Measurements from ENCODE around the gene TASOR.
A peak's percentile ranks its signal among the peaks of the same experiment; 100 is the strongest.

The TASOR gene

DNA sequence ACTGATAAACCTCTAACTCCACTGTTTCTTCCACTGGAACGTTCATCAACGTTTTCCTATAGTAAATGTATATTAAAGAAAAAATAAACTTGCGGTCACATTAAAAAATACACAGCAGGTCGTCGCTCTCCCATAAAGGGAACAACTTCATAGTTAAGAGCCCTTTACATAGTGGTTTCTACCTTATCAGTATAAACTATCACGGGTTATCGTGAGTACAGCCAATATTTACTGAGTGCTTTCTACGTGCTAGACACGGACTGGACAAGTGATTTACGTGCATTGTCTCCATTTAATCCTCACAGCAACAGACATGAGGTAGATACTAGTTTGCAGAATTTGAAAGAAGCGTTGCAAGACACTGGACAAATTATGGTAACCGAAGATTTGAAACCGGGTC lies 964 bp upstream of the TASOR start:
- TF ChIP-seq CTCF (IDR thresholded peaks at IDR 0.05; ENCODE audit: insufficient read depth, low read length, poor library complexity, severe bottlenecking) = no peak
- TF ChIP-seq EZH2phosphoT487 (conservative IDR thresholded peaks at IDR 0.05; ENCODE audit: low read length) = no peak
- H3K9me3 ChIP-seq (ENCODE audit: insufficient read depth, low read length) = peaks cover 4% of the 10 kb centered on the region; the same call in 1 of the 2 replicates
- H3K36me3 ChIP-seq (ENCODE audit: low read length) = peaks cover 24% of the 10 kb centered on the region
- peaks cover 37% of the 10 kb centered on the region for H3K79me2 ChIP-seq (ENCODE audit: insufficient read depth, low read length)
- H3K9ac ChIP-seq (ENCODE audit: low read length) = no peak overlapping the region
- H3F3A ChIP-seq (ENCODE audit: insufficient read depth) = peaks cover 5% of the 10 kb centered on the region; the same call in 1 of the 2 replicates
- H3K27me3 ChIP-seq (ENCODE audit: low read length) = no peaks in the 10 kb centered on the region
- no peak overlapping the region for H2AFZ ChIP-seq (ENCODE audit: low read depth, low read length, severe bottlenecking)
- H4K20me1 ChIP-seq (ENCODE audit: low read depth, low read length) = peaks cover 17% of the 10 kb centered on the region; the same call in 1 of the 2 replicates
- no peaks in the 10 kb centered on the region for H3K9me2 ChIP-seq (replicated peaks; ENCODE audit: insufficient read depth, low read length)
- H3K27ac ChIP-seq (ENCODE audit: low read depth, low read length) = no peak overlapping the region
- no peak overlapping the region for H3K4me2 ChIP-seq (ENCODE audit: low read depth, low read length, poor library complexity, severe bottlenecking)
- no peak overlapping the region for H3K4me3 ChIP-seq (ENCODE audit: insufficient read depth, low read length, poor library complexity, severe bottlenecking)

DNA sequence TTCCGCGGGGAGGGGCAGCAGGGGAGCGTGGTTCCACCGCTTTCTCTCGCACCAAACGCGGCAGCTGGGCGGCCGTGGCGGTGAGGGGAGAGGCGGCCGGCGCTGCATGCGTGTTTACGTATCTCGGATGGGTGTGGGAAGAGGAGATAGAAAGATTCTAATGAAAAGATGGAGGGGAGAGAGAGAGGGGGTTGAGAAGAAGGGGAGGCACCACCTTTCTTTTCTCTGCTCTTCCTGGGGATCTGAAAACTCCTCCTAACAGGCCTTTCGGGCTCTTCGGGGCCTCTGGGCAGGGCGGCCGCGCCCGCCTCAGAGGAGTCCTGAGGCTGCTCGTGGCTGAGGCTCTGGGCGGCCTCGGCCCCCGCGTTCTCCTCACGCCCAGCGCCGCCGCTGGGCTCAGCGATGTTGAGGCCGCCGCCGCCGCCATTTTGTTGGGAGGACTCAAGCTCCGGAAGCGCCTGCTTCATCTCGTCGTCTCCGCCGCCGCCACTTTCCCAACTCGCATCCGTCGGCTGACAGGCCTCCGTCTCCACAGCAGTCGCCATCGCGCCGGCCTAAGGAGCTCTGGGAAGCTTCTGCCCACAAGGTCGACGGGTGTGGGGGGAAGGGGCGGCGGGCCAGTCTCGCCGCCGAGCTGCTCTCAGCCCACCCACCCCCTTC lies 473 bp downstream of the TASOR start:
- H3K4me3 ChIP-seq (ENCODE audit: insufficient read depth, low read length, poor library complexity, severe bottlenecking) = peak overlapping the region; percentile 81
- H4K20me1 ChIP-seq (ENCODE audit: low read depth, low read length) = peaks cover 17% of the 10 kb centered on the region; the same call in 1 of the 2 replicates
- peaks cover 52% of the 10 kb centered on the region for H3K79me2 ChIP-seq (ENCODE audit: insufficient read depth, low read length)
- peak overlapping the region; percentile 99 for H3K4me2 ChIP-seq (ENCODE audit: low read depth, low read length, poor library complexity, severe bottlenecking)
- H3K27me3 ChIP-seq (ENCODE audit: low read length) = no peaks in the 10 kb centered on the region
- no peak for TF ChIP-seq EZH2phosphoT487 (conservative IDR thresholded peaks at IDR 0.05; ENCODE audit: low read length)
- no peak for TF ChIP-seq CTCF (IDR thresholded peaks at IDR 0.05; ENCODE audit: insufficient read depth, low read length, poor library complexity, severe bottlenecking)
- no peaks in the 10 kb centered on the region for H3K9me2 ChIP-seq (replicated peaks; ENCODE audit: insufficient read depth, low read length)
- H3K27ac ChIP-seq (ENCODE audit: low read depth, low read length) = peak overlapping the region; percentile 84
- peaks cover 4% of the 10 kb centered on the region; the same call in 1 of the 2 replicates for H3K9me3 ChIP-seq (ENCODE audit: insufficient read depth, low read length)
- H3F3A ChIP-seq (ENCODE audit: insufficient read depth) = peaks cover 7% of the 10 kb centered on the region
- peak overlapping the region; percentile 84 for H3K9ac ChIP-seq (ENCODE audit: low read length)
- peak overlapping the region; percentile 42 for H2AFZ ChIP-seq (ENCODE audit: low read depth, low read length, severe bottlenecking)
- peaks cover 24% of the 10 kb centered on the region for H3K36me3 ChIP-seq (ENCODE audit: low read length)

DNA sequence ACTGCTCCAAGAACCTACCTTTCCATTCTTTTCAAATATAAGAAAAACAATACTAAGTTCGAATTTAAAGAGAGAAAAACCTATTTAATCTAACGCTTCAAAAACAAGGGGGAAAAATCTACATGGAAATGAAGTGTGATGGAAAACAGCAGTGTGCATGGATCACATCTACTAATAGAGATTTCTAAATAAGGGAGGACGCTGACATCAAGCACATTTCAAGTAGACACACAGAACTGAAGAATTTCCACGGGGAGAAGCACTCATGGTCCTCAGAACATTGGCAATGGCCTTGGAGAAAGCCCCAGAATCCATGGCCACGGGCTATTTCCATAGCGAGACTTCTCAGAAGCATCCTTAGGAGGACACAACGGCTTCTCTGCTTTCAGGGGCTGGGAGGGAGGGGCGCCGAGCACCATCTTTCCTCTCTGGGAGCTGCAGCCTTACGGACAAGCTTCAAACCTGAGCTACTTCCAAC lies 1.0 kb downstream of the TASOR start:
- Histone ChIP-seq H3K27ac (ENCODE audit: low read depth, low read length) (peak overlapping the region; percentile 84), H2AFZ (ENCODE audit: low read depth, low read length, severe bottlenecking) (peak overlapping the region; percentile 42), H4K20me1 (ENCODE audit: low read depth, low read length) (peaks cover 17% of the 10 kb centered on the region; the same call in 1 of the 2 replicates), H3K36me3 (ENCODE audit: low read length) (peaks cover 24% of the 10 kb centered on the region), H3K9me2 (replicated peaks; ENCODE audit: insufficient read depth, low read length) (no peaks in the 10 kb centered on the region), H3K79me2 (ENCODE audit: insufficient read depth, low read length) (peaks cover 57% of the 10 kb centered on the region), H3K27me3 (ENCODE audit: low read length) (no peaks in the 10 kb centered on the region), H3K9ac (ENCODE audit: low read length) (peak overlapping the region; percentile 84), H3K9me3 (ENCODE audit: insufficient read depth, low read length) (peaks cover 4% of the 10 kb centered on the region; the same call in 1 of the 2 replicates), H3K4me3 (ENCODE audit: insufficient read depth, low read length, poor library complexity, severe bottlenecking) (peak overlapping the region; percentile 81), H3F3A (ENCODE audit: insufficient read depth) (peaks cover 7% of the 10 kb centered on the region), H3K4me2 (ENCODE audit: low read depth, low read length, poor library complexity, severe bottlenecking) (peak overlapping the region; percentile 99)
- TF ChIP-seq EZH2phosphoT487 (conservative IDR thresholded peaks at IDR 0.05; ENCODE audit: low read length) (no peak), CTCF (IDR thresholded peaks at IDR 0.05; ENCODE audit: insufficient read depth, low read length, poor library complexity, severe bottlenecking) (no peak)
